Uterus (tissue), 4 donors: ENCODE measurements around the gene GALNT6. TPM values are rescaled to one million over a fixed set of nuclear protein-coding genes. Genes with fewer than 3 reads are reported as not detected.
A peak's percentile ranks its signal among the peaks of the same experiment; 100 is the strongest.

Experiments used
- DNase-seq, 2 donors: peaks; one replicate each; pipeline ENCODE4 v3.0.0-alpha.2; 2019 to 2020
- H3K27ac ChIP-seq, 2 donors: fragments of 200-600 bp; sonication (generic); 1 replicate in 1 of 2; 2 replicates in 1 of 2; pipeline ENCODE4 v1.5.1; 2016 to 2018
- H3K27me3 ChIP-seq, 2 donors: fragments of 200-600 bp; sonication (generic); one replicate each; pipeline ENCODE4 v1.5.1; 2018 to 2019; ENCODE audit warnings: control low read depth in 1 of 2
- H3K36me3 ChIP-seq, 2 donors: fragments of 200-600 bp; sonication (generic); one replicate each; pipeline ENCODE4 v1.5.1; 2019; ENCODE audit warnings: control low read depth in 1 of 2
- H3K4me1 ChIP-seq, 2 donors: fragments of 200-600 bp; sonication (generic); one replicate each; pipeline ENCODE4 v1.5.1; 2018 to 2019; ENCODE audit warnings: control low read depth in 1 of 2
- H3K4me3 ChIP-seq, 2 donors: fragments of 200-600 bp; sonication (generic); 1 replicate in 1 of 2; 2 replicates in 1 of 2; pipeline ENCODE4 v1.5.1; 2018 to 2019; ENCODE audit warnings: mild to moderate bottlenecking in 1 of 2
- H3K9me3 ChIP-seq, 2 donors: fragments of 200-600 bp; sonication (generic); one replicate each; pipeline ENCODE4 v1.5.1; 2019; ENCODE audit warnings: control low read depth in 1 of 2
- POLR2A ChIP-seq, 2 donors: fragments of 450-650 bp; IDR thresholded peaks; one replicate each; pipeline ENCODE4 v1.6.1; 2016; ENCODE audit warnings: antibody characterized with exemption in 2 of 2, mild to moderate bottlenecking in 1 of 2, moderate library complexity in 1 of 2
- intact Hi-C: fragments of 100-400 bp; cut with DNase I; formaldehyde crosslinking; loops from one replicate; pipeline ENCODE4 v1.15.1; 2023; ENCODE audit warnings: low total_unique reads
- total RNA-seq, 4 donors: library from RNA; depleted of rRNA in 3 of 4; stranded (reverse); fragments of >200 nt in 3 of 4; gene quantifications; one replicate each; pipeline versions ENCODE4 v1.1.0 to v1.2.4, GENCODE V29; 2014 to 2023
- TF ChIP-seq, protein P1 (sequence below), 4 experiments: fragments of 200-600 bp in 2 of 4; fragments of 450-650 bp in 2 of 4; sonication (generic) in 2 of 4; IDR thresholded peaks; one replicate each; pipeline ENCODE4 v1.5.1; 2016 to 2019; ENCODE audit warnings: antibody characterized with exemption in 4 of 4, mild to moderate bottlenecking in 2 of 4, moderate library complexity in 1 of 4
- donor health status: DM: yes; HTN: yes; CAD: no.

Gene GALNT6
- total RNA-seq, 4 donors from 2014 or later: under 0.01 to 1.3 (median 0.76) TPM; not detected in 1

DNA sequence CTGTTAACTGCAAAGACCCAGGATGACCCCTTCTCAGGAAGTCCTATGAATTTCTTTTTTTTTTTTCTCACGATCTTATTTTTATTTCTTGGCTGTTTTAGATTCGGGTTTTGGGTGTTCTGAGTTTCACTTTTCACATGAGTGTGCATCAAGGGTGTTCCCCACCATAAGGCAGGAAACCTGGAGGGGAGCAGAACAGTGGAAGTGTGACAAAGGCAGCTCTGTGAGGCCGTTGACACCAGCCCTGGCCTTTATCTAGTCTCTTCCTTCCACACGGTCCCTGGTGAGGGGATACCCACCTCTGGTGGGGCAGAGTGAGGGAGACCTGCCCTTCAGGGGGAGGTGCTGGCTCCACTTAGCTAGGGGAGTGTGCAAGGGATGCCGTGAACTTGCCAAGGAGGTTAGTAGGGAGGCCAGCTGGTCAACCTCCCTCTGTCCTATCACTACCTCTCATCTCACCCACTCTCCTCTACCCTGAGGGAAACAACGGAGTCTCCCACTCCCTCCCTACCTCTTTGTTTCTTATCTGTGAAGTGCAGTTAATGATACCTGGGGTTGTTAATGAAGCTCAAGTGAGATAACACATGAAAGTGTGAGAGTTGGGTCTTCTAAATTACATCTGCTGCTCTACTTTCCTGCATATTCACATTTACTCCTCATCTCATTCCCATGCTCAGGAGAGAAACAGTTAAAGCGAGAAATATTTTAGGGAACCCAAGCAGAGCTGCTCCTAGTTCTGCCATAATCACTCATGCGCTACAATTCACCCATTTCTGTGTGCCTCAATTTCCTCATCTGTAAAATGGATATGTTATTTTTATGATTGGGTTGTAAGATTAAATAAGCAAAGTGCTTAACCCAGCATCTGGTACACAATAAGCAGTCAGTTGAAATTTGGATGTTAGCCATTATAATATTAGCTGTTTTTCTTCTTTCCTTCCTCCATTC lies 4.4 kb upstream of the GALNT6 start:
- Histone ChIP-seq H3K4me1 (no peaks in the 10 kb centered on the region), H3K27ac (no peak overlapping the region), H3K9me3 (no peaks in the 10 kb centered on the region), H3K27me3 (peaks cover 9 to 10% of the 10 kb centered on the region in 2 donors), H3K4me3 (no peak overlapping the region), H3K36me3 (no peaks in the 10 kb centered on the region)
- TF ChIP-seq POLR2A (IDR thresholded peaks at IDR 0.05): no peak
- TF ChIP-seq, protein P1, sequence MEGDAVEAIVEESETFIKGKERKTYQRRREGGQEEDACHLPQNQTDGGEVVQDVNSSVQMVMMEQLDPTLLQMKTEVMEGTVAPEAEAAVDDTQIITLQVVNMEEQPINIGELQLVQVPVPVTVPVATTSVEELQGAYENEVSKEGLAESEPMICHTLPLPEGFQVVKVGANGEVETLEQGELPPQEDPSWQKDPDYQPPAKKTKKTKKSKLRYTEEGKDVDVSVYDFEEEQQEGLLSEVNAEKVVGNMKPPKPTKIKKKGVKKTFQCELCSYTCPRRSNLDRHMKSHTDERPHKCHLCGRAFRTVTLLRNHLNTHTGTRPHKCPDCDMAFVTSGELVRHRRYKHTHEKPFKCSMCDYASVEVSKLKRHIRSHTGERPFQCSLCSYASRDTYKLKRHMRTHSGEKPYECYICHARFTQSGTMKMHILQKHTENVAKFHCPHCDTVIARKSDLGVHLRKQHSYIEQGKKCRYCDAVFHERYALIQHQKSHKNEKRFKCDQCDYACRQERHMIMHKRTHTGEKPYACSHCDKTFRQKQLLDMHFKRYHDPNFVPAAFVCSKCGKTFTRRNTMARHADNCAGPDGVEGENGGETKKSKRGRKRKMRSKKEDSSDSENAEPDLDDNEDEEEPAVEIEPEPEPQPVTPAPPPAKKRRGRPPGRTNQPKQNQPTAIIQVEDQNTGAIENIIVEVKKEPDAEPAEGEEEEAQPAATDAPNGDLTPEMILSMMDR (IDR thresholded peaks at IDR 0.05): no peak
- intact Hi-C loops: no loop called here
- no peak for DNase-seq

DNA sequence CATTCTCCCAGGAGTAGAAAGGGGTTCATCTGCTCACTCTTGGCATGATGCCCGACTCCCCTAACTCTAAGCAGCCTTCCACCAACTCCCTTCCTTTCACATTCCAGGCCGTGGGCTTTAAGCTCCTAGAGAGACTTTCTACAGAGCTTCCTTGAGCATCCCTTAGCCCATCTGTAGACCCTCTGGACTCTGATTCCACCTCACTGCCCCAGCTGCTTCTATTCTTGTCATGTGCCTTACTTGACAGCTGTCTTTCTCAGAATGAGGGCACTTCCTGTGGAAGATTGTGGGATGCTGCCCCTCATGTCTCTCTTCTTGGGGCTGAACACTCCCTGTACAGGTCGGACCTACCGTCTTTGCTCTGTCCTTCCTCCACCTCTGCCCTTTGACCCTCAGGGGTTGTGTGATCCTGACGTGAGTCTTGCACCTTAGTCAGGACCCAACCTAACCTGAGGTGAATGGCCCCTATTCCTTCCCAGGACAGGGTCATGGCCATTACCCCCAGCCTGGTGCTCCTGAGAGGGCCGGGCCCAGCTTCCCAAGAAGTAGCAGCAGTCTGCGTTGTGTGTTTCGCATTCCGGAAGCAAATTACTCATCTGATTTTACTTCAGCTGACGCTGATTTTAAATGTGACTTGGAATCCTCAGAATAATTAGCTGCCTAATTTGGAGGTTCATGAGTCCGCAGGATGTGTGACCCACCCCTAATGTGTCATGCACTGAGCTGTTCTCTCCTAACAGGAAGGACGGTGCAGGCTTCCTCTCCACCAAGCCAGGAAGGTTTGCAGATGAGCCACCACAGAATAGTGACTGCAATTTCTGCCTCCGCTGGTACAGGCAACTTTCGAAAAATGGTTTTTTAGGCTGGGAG lies 2.7 kb upstream of the GALNT6 start:
- H3K4me3 ChIP-seq: no peak overlapping the region
- intact Hi-C loops: no loop called here
- no peaks in the 10 kb centered on the region for H3K9me3 ChIP-seq
- no peak for DNase-seq
- H3K27me3 ChIP-seq: peaks cover 9 to 10% of the 10 kb centered on the region in 2 donors
- no peak overlapping the region for H3K27ac ChIP-seq
- H3K36me3 ChIP-seq: no peaks in the 10 kb centered on the region
- TF ChIP-seq, protein P1 (IDR thresholded peaks at IDR 0.05): no peak
- no peak for TF ChIP-seq POLR2A (IDR thresholded peaks at IDR 0.05)
- H3K4me1 ChIP-seq: no peaks in the 10 kb centered on the region

DNA sequence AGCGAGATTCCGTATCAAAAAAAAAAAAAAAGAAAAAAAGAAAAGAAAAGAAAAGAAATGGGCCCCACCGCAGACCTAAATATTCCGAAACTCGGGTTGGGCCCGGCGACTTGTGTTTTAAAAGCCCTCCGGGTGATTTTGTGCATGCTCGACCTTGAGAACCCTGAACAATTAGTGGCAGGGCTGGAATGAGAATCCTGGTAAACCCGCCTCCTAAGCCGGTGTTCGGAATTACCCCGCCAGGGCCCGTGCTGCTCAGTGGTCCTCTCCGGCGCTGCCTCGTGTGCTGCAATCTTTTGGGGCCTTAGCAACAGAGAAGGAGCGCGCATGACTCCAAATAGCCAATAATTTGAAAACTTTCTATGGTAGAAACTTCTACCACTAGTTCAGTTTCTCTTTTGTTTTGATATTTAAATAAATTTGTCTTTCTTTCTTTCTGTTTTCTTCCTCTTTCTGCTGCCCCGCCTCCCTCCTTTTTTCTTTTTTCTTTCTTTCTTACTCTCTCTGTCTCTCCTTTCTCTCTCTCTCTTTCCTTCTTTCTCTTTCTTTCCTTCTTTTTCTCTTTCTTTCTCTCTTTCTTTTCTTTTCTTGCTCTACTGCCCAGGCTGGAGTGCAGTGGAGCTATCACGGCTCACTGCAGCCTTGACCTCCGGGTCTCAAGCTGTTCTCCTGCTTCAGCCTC lies 1.5 kb upstream of the GALNT6 start:
- peaks cover 9 to 10% of the 10 kb centered on the region in 2 donors for H3K27me3 ChIP-seq
- H3K4me3 ChIP-seq: no peak overlapping the region
- H3K4me1 ChIP-seq: no peaks in the 10 kb centered on the region
- no peak overlapping the region for H3K27ac ChIP-seq
- H3K36me3 ChIP-seq: no peaks in the 10 kb centered on the region
- H3K9me3 ChIP-seq: no peaks in the 10 kb centered on the region
- DNase-seq: no peak
- TF ChIP-seq, protein P1 (IDR thresholded peaks at IDR 0.05): no peak
- TF ChIP-seq POLR2A (IDR thresholded peaks at IDR 0.05): no peak
- intact Hi-C loops: no loop called here

DNA sequence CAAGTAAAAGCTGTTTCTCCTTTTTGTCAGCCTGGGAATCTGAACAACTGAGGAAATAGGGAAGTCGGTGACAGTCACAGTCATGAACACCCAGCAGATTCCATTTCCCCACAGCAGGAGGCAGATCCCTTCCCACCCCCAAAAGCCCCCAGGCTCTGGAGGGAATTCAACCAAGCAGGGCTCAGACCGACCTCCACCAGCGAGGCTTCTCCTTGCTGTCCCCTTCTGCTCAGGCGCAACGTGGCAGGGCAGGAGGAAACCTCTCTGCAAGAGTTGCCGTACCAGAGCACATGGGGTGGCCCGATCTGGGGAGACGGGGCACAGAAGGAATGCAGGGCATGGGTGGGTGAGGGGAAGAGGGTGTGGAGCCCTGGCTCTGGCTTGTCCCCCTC lies 319 bp downstream of the GALNT6 start:
- Histone ChIP-seq H3K9me3 (no peaks in the 10 kb centered on the region), H3K4me3 (peak overlapping the region in 1 of 2 donors; percentile 34)

More for the DNA sequence above, 319 bp downstream of the GALNT6 start:
- intact Hi-C loops: no loop called here
- Histone ChIP-seq H3K4me1 (no peaks in the 10 kb centered on the region), H3K36me3 (no peaks in the 10 kb centered on the region), H3K27ac (no peak overlapping the region), H3K27me3 (peaks cover 9 to 10% of the 10 kb centered on the region in 2 donors)
- TF ChIP-seq, protein P1 (IDR thresholded peaks at IDR 0.05): no peak
- no peak for TF ChIP-seq POLR2A (IDR thresholded peaks at IDR 0.05)
- DNase-seq: no peak
